HG02763 (cell line): ENCODE data around the gene PKP4.

Source experiments
- ATAC-seq: cut with Tn5 transposase; IDR thresholded peaks from one replicate; pipeline ENCODE4 v1.9.1; 2021; ENCODE audit warnings: mild to moderate bottlenecking, moderate library complexity; ENCODE audit not compliant: unreplicated experiment

Gene PKP4

GRCh38 chr2:158713523-158714138, 256.9 kb downstream of the PKP4 start:
- ATAC-seq = no peak

- no peak for ATAC-seq
Measured at GRCh38 chr2:158714420-158714819, 257.7 kb downstream of the PKP4 start.

DNA sequence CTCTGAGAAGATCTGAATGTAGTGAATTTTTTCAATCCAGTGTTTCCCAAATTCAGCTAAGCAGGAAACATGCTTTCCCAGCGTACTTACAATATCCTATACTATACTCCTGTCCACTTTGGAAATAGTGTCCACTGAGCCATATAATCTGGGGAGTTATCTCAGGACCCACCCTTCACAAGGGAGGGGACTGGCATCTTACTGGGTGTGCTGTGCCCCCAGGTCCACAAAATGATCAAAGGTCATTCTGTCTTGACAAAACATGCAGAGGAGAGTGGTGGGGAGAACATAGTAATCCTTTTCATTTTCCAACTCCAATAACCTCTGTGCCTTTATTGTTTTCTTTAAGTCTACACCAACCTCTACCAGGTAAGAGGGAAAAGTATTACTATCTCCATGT, 258.6 kb downstream of the PKP4 start:
- no peak for ATAC-seq

DNA sequence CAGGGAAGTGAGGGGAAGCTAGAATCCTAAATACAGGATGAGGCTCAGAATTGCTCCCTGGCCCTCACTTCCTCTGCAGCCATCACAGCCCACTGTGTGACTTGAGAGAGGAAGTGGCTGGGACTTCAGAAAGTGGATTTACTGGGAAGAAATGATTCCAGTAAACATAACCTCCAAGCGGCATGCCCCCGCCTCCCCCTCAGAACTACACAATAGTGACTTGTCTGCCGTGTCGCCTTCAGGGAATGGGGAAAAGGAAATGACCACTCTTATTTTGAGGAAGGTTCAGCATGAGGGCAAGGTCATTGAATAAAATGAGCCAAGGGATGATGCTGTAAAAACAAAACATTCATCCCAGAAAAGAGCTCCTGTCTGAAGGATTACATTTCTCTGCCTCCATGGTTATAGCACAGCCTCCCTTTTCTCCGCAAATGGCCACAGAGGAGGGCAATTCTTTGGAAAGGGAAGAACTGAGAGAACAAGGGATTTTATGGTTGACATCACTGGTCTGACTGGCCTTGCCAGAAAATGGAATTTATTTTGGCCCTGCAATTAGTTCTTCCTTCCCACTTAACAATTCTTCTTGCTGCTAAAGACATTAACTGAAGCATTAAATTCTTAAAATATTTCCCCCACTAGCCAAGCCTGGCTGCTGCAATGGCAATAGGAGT, 259.5 kb downstream of the PKP4 start:
- ATAC-seq = no peak

- ATAC-seq = no peak
Measured at GRCh38 chr2:158716921-158717320, 260.2 kb downstream of the PKP4 start.

DNA sequence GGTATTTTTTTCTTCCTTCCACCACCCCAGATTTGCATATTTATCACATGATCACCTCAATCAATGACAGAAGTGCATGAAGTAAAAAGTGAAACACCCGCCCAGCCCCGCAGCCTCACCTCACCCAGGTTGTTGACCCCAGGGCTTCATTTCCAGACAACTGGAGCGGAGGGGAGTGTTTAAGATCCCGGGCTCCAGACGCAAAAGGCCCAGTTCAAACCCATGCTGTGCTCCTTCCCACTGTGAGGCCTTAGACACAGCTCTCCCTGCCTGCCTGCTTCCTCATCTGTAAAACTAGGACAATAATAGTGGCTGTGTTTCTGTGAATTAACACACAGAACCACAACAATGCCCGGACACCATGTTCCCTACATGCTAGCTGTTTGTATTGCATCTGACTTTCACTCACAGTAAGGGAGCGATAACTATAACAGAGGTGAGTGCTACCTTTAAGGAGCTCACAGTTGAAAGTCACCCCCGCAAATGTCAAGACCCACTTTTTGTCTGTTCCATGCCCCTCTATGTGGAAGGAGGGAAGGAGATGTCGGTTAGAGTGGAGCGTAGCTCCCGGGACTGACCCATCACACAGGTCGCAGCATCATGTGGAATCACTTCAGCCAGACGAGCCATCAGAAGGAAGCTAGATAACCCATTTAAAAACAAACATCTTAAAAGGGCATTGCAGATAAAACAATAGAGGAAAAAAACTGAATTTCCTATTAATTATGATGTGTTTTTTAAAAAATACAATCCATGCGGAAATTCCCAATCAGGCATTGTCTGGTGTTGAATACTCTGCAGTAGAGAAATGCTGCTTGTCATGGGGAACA, 260.8 kb downstream of the PKP4 start:
- ATAC-seq = no peak

DNA sequence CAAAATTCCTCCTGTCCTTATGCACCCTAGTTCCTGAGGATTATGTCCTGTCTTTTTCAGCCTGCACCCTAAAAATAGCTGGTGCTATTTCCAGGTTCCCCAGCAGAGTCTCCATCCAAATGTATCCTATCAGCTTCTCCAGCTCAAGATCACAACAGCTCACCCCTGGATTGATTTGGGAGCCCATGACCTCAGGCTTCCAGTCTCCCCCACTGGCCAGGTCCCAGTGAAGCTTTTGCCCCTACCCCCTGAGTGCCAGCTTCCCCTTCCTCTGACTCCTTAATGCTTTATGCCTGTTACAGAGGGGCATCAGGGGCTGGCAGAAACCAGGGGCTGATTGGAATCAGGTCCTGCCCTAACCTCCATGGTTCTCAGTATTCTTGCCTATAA, 261.4 kb downstream of the PKP4 start:
- ATAC-seq = no peak

GRCh38 chr2:158718851-158719250, 262.1 kb downstream of the PKP4 start:
- ATAC-seq = no peak

DNA sequence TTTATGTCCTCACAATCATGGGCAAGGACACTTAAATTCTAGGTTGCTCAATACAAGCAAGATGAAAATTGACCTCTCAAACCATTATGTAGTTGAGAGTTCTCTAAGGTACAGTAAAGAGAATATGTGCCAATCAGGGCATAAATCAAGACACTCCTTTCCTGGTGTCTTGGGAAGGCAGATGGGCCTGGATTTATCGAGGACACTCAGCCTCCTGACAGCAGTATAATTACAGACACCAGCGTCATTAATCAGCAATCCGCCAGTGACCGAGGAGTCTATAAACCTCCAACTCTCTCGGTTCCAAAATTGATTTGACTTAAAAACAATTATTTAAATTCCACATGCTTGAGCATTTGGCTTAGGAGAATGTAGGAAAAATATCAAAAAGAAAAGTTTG, 262.7 kb downstream of the PKP4 start:
- ATAC-seq = no peak

DNA sequence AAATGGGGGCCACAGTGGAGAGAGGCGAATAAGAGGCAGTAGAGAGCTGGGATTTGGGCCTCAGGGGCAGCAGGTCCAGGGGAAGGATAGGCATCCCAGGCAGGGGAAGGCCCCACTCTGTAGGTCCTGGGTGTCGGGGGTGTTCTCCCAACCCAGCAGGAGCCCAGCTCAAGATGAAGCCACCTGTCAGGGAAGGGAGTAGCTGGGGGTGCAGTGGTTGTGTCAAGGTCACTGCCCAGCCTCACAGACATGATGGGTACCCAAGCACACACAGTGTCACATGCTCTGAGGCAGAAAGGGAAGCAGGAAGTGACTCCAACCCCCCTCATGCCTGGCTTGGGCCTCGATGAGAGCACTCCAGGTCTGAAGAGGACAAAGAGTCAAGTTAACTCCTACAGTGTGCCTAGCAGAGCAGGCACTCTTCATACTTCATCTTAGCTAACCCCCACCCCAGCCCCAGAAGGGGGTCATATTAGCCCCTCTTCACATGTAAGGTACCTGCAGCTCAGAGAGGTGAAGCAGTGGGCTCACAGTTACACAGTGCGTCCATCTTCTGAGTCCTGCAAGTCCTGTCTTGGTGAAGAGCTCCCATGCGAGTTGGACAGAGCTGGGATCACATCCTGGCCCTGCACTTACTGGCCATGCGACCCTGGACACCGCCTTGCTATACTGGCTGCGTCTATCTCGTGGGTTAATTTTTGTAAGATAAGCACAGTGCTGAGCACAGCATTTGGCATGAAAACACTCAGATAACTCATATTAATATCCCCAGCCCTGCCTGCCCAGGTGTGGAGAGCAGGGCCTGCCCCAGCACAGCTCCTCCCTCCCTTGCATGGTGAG, 265.7 kb downstream of the PKP4 start:
- ATAC-seq = no peak

- ATAC-seq = no peak
Measured at GRCh38 chr2:158723181-158723838, 266.6 kb downstream of the PKP4 start.

DNA sequence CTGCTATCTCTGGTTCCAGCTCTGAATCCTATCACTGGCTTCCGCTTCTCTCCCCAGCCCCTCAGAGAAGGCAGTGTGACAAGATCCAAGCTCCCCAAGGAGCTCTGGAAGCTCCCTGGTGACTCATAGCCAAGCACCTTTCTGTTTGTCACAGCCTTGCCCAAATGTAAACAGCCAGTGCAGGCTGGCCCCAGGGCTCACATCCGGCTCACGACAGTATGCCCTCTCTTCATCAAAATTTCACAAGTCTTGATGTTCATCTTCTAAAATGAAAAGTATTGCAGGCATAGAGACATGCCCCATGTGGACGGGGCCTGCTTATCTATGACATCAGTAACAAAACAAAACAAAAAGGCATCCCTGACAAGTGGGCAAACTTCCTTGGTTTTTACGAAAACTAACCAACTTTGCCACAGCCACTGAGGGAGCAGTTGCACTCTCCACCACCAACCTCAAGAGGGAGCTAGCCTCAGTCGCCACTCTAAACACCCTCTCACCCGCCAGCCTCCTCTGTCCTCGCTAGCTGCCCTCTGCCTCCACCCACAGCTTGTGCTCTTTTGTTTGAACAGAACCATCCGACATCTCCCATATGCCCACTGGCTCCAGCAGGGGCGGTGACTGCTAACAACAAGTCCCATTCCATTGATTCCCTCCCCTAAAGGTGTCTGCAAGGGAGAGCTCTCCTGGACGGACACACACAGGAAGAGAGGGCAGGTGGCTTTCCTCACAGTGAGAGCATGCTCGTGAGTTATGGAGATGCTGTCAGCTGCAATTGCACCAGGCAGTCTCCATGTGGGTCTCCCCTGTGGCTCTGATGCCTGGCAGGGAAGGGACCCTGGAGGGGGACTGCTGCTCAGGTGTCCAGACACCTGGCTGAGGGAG, 267.4 kb downstream of the PKP4 start:
- no peak for ATAC-seq

DNA sequence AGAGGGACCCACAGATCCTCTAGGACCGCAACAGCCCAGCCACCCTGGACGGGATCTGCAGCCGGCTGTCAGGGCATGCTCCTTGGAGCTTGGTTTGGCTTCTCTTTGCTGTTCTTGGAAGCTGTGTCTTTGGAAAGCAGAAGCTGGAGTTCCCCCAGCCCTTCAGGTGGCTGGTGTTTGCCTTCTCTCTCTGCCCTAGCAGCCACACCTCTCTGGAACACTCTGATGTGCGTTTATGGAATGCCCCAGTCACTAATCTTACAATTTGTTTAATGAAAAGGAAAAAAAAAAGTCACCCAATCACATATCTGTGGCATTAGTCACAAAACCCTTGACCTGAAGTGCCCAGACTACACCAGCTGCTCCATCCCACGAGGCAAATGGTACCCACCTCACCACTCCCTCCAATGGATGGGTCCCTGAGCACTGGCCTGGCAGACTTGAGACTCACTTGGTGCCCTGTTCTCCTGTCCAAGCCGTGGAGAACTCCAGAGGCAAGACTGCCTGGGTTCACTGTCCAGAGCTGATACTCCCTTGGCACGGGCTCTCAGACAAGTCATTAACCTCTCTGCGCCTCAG, 268.1 kb downstream of the PKP4 start:
- no peak for ATAC-seq

- no peak for ATAC-seq
Measured at GRCh38 chr2:158725441-158725891, 268.7 kb downstream of the PKP4 start.

- no peak for ATAC-seq
Measured at GRCh38 chr2:158726911-158727592, 270.3 kb downstream of the PKP4 start.

DNA sequence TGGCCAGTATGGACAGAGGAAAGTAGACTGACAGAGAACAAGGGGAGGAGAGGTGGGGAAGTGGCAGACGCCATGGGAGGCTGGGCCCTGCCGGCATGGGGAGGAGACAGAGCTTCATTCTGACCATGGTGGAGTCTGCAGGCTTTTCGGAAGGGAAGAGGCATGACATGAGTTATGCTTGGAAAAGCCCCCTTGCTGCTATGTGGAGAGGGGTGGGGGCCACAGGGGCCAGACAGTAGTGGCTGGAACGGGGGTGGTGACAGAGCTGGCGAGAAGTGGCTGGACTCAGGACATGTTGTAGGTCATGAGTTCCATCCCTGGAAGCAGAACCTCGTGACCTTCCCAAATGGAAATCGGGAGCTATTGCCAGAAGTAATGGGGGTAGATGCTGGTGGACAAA, 271.7 kb downstream of the PKP4 start:
- ATAC-seq = no peak

- ATAC-seq = no peak
Measured at GRCh38 chr2:158729451-158729850, 272.7 kb downstream of the PKP4 start.

DNA sequence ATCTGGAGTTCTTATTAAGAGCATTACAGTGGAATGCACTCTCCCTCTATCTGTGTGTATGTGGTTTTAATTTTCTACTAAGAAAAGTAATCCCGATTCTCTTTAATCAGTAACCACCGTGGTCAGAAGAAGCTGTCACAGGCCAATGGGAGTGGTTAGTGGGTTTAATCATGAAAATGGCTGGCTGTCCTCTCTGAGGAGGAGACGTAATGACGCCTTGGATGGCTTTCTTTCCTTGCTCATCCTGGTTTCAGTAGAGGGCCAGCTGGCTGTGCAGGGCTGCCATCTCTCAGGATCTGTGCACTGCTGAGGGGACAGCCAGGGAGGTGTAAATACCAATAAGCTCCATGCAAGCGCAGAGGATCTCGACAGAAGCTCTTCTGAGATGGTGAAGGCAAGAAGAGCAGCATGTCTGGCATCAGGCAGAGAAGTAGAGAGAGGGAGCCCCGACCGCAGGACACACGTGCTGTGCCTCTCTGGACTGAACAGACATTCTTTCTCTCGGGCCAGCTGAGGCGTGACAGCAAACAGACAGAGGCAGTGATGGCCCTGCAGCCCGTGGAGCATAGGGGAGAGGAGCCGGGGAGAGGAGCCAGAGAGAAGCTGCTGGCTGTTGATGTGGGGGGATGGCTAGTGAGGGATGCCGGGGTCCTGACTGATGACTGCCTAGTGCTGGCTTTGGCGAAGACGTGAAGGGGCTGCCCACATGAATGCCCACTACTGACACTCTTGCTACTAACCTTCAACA, 273.3 kb downstream of the PKP4 start:
- ATAC-seq = no peak
